H9 (cell line): Measurements from ENCODE around the gene ARHGAP12. TPM values are rescaled to one million over a fixed set of nuclear protein-coding genes. Genes with fewer than 3 reads are reported as not detected.
A peak's percentile ranks its signal among the peaks of the same experiment; 100 is the strongest.

ENCODE experiments used
- DNase-seq: peaks from one replicate; pipeline ENCODE4 v3.0.0-alpha.2; 2017
- H2AFZ ChIP-seq: one replicate; pipeline ENCODE4 v1.6.1; 2013; ENCODE audit warnings: mild to moderate bottlenecking, low read length, control low read depth, moderate library complexity
- H2AK5ac ChIP-seq: 2 replicates; pipeline ENCODE4 v1.6.1; 2013; ENCODE audit warnings: low read length, control low read depth, mixed read lengths; ENCODE audit not compliant: insufficient read length
- H2BK120ac ChIP-seq: one replicate; pipeline ENCODE4 v1.6.1; 2013; ENCODE audit warnings: low read depth, mild to moderate bottlenecking, low read length, control low read depth, inconsistent platforms; ENCODE audit not compliant: poor library complexity, severe bottlenecking
- H2BK12ac ChIP-seq: 2 replicates; pipeline ENCODE4 v1.6.1; 2013; ENCODE audit warnings: low read length, control low read depth, mixed read lengths, low read depth; ENCODE audit not compliant: insufficient read length
- H2BK15ac ChIP-seq: 2 replicates; pipeline ENCODE4 v1.6.1; 2013; ENCODE audit warnings: low read depth, low read length, control low read depth
- H2BK20ac ChIP-seq: one replicate; pipeline ENCODE4 v1.6.1; 2013; ENCODE audit warnings: low read depth, mild to moderate bottlenecking, low read length, control low read depth, inconsistent platforms; ENCODE audit not compliant: poor library complexity, severe bottlenecking
- H2BK5ac ChIP-seq: 2 replicates; pipeline ENCODE4 v1.6.1; 2013; ENCODE audit warnings: low read length, control low read depth, mixed read lengths; ENCODE audit not compliant: insufficient read length
- H3K14ac ChIP-seq: 2 replicates; pipeline ENCODE4 v1.6.1; 2013; ENCODE audit warnings: low read length, control low read depth; ENCODE audit not compliant: insufficient read depth
- H3K18ac ChIP-seq: 2 replicates; pipeline ENCODE4 v1.6.1; 2013; ENCODE audit warnings: low read depth, mild to moderate bottlenecking, mixed read lengths, low read length, control low read depth; ENCODE audit not compliant: insufficient read length
- H3K23ac ChIP-seq: 2 replicates; pipeline ENCODE4 v1.6.1; 2013; ENCODE audit warnings: low read length, control low read depth, mixed read lengths, low read depth; ENCODE audit not compliant: insufficient read length
- H3K23me2 ChIP-seq: 2 replicates; pipeline ENCODE4 v1.6.1; 2013; ENCODE audit warnings: low read depth, mild to moderate bottlenecking, mixed read lengths, low read length, control low read depth; ENCODE audit not compliant: insufficient read length, poor library complexity, severe bottlenecking
- H3K27ac ChIP-seq: 2 replicates; pipeline ENCODE4 v1.5.1; 2013; ENCODE audit warnings: low read length, control low read depth, mixed read lengths, low read depth; ENCODE audit not compliant: insufficient read length
- H3K27me3 ChIP-seq: 2 replicates; pipeline ENCODE4 v1.6.1; 2013; ENCODE audit warnings: low read length, control low read depth, inconsistent platforms; ENCODE audit not compliant: insufficient read depth
- H3K4ac ChIP-seq: 2 replicates; pipeline ENCODE4 v1.6.1; 2013; ENCODE audit warnings: low read depth, mild to moderate bottlenecking, control low read depth, inconsistent platforms, low read length, moderate library complexity
- H3K4me1 ChIP-seq: 2 replicates; pipeline ENCODE4 v1.6.1; 2013; ENCODE audit warnings: low read length, control low read depth, inconsistent platforms; ENCODE audit not compliant: insufficient read depth
- H3K4me2 ChIP-seq: 2 replicates; pipeline ENCODE4 v1.6.1; 2013; ENCODE audit warnings: low read length, control low read depth, mixed read lengths; ENCODE audit not compliant: insufficient read length, insufficient read depth
- H3K56ac ChIP-seq: 2 replicates; pipeline ENCODE4 v1.6.1; 2013; ENCODE audit warnings: low read depth, mild to moderate bottlenecking, mixed read lengths, low read length, control low read depth; ENCODE audit not compliant: insufficient read length
- H3K79me1 ChIP-seq: 2 replicates; pipeline ENCODE4 v1.6.1; 2013; ENCODE audit warnings: low read depth, mild to moderate bottlenecking, moderate library complexity, low read length, control low read depth, inconsistent platforms; ENCODE audit not compliant: insufficient read depth, poor library complexity, severe bottlenecking
- H3K79me2 ChIP-seq: 2 replicates; pipeline ENCODE4 v1.6.1; 2013; ENCODE audit warnings: low read length, control low read depth, inconsistent platforms; ENCODE audit not compliant: insufficient read depth
- H3K9ac ChIP-seq: 2 replicates; pipeline ENCODE4 v1.6.1; 2013; ENCODE audit warnings: low read length, control low read depth, mixed read lengths; ENCODE audit not compliant: insufficient read length; ENCODE audit errors: extremely low read depth
- H3K9me3 ChIP-seq: one replicate; pipeline ENCODE4 v1.6.1; 2013; ENCODE audit warnings: low read depth, low read length, inconsistent platforms; ENCODE audit not compliant: control insufficient read depth
- H3T11ph ChIP-seq: one replicate; pipeline ENCODE4 v1.6.1; 2013; ENCODE audit warnings: mild to moderate bottlenecking, low read length, control low read depth, inconsistent platforms
- H4K20me1 ChIP-seq: one replicate; pipeline ENCODE4 v1.6.1; 2013; ENCODE audit not compliant: control insufficient read depth, insufficient read length, insufficient read depth
- H4K5ac ChIP-seq: 2 replicates; pipeline ENCODE4 v1.6.1; 2013; ENCODE audit warnings: low read depth, mild to moderate bottlenecking, mixed read lengths, low read length, control low read depth; ENCODE audit not compliant: insufficient read length
- H4K8ac ChIP-seq: replicated peaks from 2 replicates; pipeline ENCODE4 v1.6.1; 2013; ENCODE audit warnings: low read length, control low read depth, mixed read lengths, low read depth; ENCODE audit not compliant: insufficient read length
- H4K91ac ChIP-seq: 2 replicates; pipeline ENCODE4 v1.6.1; 2013; ENCODE audit warnings: low read depth, mild to moderate bottlenecking, moderate library complexity, mixed read lengths, low read length, control low read depth; ENCODE audit not compliant: insufficient read length
- H3K27ac Mint-ChIP-seq, 3 experiments: 2 replicates in 2 of 3; 3 replicates in 1 of 3; pipeline ENCODE4 v1.8.0; 2020 to 2021; ENCODE audit warnings: mixed read lengths in 3 of 3, mild to moderate bottlenecking in 1 of 3, moderate library complexity in 1 of 3
- H3K27me3 Mint-ChIP-seq: 2 replicates; pipeline ENCODE4 v1.8.0; 2021; ENCODE audit warnings: low read depth, mild to moderate bottlenecking, moderate library complexity, mixed read lengths
- H3K36me3 Mint-ChIP-seq, 3 experiments: 2 replicates in 2 of 3; 3 replicates in 1 of 3; pipeline ENCODE4 v1.8.0; 2020 to 2021; ENCODE audit warnings: low read depth in 3 of 3, mixed read lengths in 3 of 3; ENCODE audit not compliant: insufficient read depth in 1 of 3
- H3K4me1 Mint-ChIP-seq, 2 experiments: 2 replicates each; pipeline ENCODE4 v1.8.0; 2020; ENCODE audit warnings: mixed read lengths in 2 of 2
- H3K4me3 Mint-ChIP-seq, 2 experiments: 2 replicates in 1 of 2; 3 replicates in 1 of 2; pipeline ENCODE4 v1.8.0; 2020 to 2021; ENCODE audit warnings: mild to moderate bottlenecking in 2 of 2, mixed read lengths in 2 of 2, moderate library complexity in 1 of 2
- H3K9me3 Mint-ChIP-seq, 2 experiments: 2 replicates in 1 of 2; 3 replicates in 1 of 2; pipeline ENCODE4 v1.8.0; 2020; ENCODE audit warnings: mild to moderate bottlenecking in 2 of 2, mixed read lengths in 2 of 2, moderate library complexity in 1 of 2
- WGBS: extraction: QIAGEN DNeasy Blood & Tissue Kit; methylation state at CpG from one replicate; pipeline ENCODE4 v1.1.7; 2013; ENCODE audit warnings: missing lambda C conversion rate, low lambda C conversion rate, mixed read lengths; ENCODE audit not compliant: insufficient read length; ENCODE audit errors: extremely low coverage; 5-methylcytosine and 5-hydroxymethylcytosine counted together
- total RNA-seq: library from RNA; stranded (reverse); gene quantifications from 2 replicates; pipeline ENCODE4 v1.2.1, GENCODE V29; 2021
- TF ChIP-seq, protein P1 (sequence below): fragments of 200-600 bp; sonication (generic); conservative IDR thresholded peaks from 3 replicates; pipeline ENCODE4 v1.8.0; 2021; ENCODE audit warnings: antibody characterized with exemption, mild to moderate bottlenecking

Gene ARHGAP12
- total RNA-seq, 1 experiment from 2014 or later, result 34.3 TPM

GRCh38 chr10:31836569-31837406, 91.8 kb downstream of the ARHGAP12 start:
- Histone ChIP-seq H4K5ac (no peak overlapping the region), H3K27me3 (no peaks in the 10 kb centered on the region), H2BK15ac (no peak overlapping the region), H3T11ph (no peak overlapping the region), H3K4ac (no peak overlapping the region), H3K27ac (no peak overlapping the region), H4K20me1 (no peaks in the 10 kb centered on the region), H3K23me2 (no peaks in the 10 kb centered on the region), H3K23ac (no peak overlapping the region), H2BK20ac (no peak overlapping the region), H3K4me2 (no peak overlapping the region), H3K9me3 (no peaks in the 10 kb centered on the region), H2BK12ac (no peak overlapping the region), H3K56ac (no peak overlapping the region), H3K18ac (no peak overlapping the region), H3K9ac (no peak overlapping the region), H2BK120ac (no peak overlapping the region), H4K8ac (no peak overlapping the region), H3K14ac (no peak overlapping the region), H3K4me1 (no peaks in the 10 kb centered on the region), H2BK5ac (no peak overlapping the region), H2AFZ (no peak overlapping the region), H3K79me2 (no peaks in the 10 kb centered on the region), H2AK5ac (no peak overlapping the region), H3K79me1 (no peaks in the 10 kb centered on the region), H4K91ac (no peak overlapping the region)
- Mint-ChIP-seq H3K4me3 (no peak overlapping the region), H3K36me3 (peaks cover 0 to 3% (median 0%) of the 10 kb centered on the region in 3 experiments; a peak in 2 of 7 replicates), H3K9me3 (no peaks in the 10 kb centered on the region), H3K4me1 (peaks cover 9 to 10% of the 10 kb centered on the region in 2 experiments), H3K27ac (peak overlapping the region; percentile 19 to 86 (median 62); a peak in 5 of 7 replicates), H3K27me3 (no peaks in the 10 kb centered on the region)
- peak; percentile 38 for DNase-seq
- TF ChIP-seq, protein P1, sequence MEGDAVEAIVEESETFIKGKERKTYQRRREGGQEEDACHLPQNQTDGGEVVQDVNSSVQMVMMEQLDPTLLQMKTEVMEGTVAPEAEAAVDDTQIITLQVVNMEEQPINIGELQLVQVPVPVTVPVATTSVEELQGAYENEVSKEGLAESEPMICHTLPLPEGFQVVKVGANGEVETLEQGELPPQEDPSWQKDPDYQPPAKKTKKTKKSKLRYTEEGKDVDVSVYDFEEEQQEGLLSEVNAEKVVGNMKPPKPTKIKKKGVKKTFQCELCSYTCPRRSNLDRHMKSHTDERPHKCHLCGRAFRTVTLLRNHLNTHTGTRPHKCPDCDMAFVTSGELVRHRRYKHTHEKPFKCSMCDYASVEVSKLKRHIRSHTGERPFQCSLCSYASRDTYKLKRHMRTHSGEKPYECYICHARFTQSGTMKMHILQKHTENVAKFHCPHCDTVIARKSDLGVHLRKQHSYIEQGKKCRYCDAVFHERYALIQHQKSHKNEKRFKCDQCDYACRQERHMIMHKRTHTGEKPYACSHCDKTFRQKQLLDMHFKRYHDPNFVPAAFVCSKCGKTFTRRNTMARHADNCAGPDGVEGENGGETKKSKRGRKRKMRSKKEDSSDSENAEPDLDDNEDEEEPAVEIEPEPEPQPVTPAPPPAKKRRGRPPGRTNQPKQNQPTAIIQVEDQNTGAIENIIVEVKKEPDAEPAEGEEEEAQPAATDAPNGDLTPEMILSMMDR, result peak; percentile 87
- WGBS, result no CpG with 5 or more reads among the region's 9 CpGs
